Measurements from ENCODE around the gene PRTFDC1. TPM values are rescaled to one million over a fixed set of nuclear protein-coding genes. Genes with fewer than 3 reads are reported as not detected.
A peak's percentile ranks its signal among the peaks of the same experiment; 100 is the strongest.

Gene PRTFDC1
- total RNA-seq, 1 donor, result 13.4 TPM

DNA sequence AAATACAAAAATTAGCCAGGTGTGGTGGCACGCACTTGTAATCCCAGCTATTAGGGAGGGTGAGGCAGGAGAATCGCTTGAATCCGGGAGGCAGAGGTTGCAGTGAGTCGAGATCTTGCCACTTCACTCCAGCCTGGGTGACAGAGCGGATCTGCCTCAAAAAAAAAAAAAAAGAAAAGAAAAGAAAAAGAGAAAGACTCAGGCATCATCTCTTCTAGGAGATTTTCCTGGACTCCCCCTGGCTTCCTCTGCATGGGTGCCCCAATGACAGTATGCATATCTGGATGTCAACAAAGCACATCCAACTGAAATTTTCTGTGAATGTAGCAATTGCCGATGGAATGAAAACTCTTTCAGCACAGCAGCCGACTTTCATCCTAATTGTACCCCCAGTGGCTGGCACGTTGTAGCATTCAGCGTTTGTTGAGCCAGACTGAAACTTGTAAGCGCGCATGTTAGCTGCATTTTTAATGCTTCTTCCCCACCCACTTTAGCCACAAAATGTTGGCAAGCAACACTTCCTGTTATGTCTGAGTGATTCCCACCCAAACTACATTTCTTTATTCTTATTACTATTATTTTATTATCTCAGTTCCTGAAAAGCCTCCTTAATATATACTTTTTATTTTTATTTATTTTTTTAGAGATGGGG, 70.2 kb downstream of the PRTFDC1 start:
- TF ChIP-seq, protein P1, sequence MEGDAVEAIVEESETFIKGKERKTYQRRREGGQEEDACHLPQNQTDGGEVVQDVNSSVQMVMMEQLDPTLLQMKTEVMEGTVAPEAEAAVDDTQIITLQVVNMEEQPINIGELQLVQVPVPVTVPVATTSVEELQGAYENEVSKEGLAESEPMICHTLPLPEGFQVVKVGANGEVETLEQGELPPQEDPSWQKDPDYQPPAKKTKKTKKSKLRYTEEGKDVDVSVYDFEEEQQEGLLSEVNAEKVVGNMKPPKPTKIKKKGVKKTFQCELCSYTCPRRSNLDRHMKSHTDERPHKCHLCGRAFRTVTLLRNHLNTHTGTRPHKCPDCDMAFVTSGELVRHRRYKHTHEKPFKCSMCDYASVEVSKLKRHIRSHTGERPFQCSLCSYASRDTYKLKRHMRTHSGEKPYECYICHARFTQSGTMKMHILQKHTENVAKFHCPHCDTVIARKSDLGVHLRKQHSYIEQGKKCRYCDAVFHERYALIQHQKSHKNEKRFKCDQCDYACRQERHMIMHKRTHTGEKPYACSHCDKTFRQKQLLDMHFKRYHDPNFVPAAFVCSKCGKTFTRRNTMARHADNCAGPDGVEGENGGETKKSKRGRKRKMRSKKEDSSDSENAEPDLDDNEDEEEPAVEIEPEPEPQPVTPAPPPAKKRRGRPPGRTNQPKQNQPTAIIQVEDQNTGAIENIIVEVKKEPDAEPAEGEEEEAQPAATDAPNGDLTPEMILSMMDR (IDR thresholded peaks at IDR 0.05; ENCODE audit: insufficient read depth, low read depth, low read length), result no peak
- DNase-seq (ENCODE audit: low read depth), result peak; percentile 57
- no peak overlapping the region for H3K4me3 ChIP-seq (ENCODE audit: low read depth, low read length)

DNA sequence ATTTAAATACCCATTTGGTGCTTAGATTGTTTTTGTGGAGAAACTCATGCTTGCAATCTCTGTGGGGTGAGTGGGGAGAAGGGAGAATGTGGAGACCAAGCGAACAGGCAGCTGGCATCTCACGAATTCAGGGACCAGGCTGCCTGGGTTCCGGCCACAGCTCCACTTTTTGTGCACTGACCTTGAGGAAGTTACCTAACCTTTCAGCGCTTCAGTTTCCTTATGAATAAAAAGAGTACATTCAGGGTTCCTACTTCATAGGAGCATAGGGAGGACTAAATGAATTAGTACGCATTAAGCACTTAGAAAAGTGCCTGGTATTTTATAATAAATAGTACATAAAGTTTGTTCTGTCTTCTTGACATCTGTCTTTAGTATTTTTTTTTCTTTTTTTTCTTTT, 72.5 kb downstream of the PRTFDC1 start:
- TF ChIP-seq, protein P1 (IDR thresholded peaks at IDR 0.05; ENCODE audit: insufficient read depth, low read depth, low read length), result no peak
- DNase-seq (ENCODE audit: low read depth), result no peak
- no peak overlapping the region for H3K4me3 ChIP-seq (ENCODE audit: low read depth, low read length)

DNA sequence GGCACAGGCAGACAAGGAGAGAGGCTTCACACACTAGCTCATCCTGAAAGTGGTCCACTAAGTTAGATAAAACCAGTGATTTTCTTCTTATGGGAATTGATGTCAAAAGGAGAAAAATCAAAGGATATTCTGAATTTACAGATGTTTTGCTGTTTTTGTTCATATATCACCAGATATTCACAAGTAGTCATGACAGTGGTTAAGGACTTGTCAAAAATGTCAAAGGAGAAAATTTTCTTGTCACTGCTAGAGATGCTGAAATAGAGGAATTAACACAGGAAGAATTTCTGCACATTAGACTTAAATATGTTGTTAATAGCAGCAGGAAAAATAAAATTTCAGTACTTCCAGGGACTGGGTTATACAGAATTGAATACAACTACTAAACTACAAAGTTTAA, 78.3 kb downstream of the PRTFDC1 start:
- DNase-seq (ENCODE audit: low read depth), result no peak
- TF ChIP-seq, protein P1 (IDR thresholded peaks at IDR 0.05; ENCODE audit: insufficient read depth, low read depth, low read length), result no peak
- no peak overlapping the region for H3K4me3 ChIP-seq (ENCODE audit: low read depth, low read length)

DNA sequence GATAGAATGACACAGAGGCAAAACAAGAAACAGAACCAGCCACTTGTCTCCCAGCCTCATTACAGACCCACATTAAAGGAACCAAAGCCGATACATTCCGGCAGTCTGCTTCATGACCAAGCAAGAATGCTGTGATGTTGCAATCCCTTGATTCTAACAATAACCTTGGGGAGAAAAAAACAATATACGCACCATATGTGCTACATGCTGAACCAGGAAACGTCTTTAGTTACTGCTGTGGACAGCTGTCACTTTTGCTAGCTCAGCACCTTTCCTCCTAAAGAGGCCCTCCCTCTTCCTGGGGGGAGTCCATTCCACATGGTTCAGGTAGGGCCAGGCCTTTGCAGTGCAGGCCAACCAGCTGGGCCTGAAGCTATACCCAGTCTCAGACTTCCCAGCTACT, 79.1 kb downstream of the PRTFDC1 start:
- TF ChIP-seq, protein P1 (IDR thresholded peaks at IDR 0.05; ENCODE audit: insufficient read depth, low read depth, low read length), result no peak
- no peak overlapping the region for H3K4me3 ChIP-seq (ENCODE audit: low read depth, low read length)

DNA sequence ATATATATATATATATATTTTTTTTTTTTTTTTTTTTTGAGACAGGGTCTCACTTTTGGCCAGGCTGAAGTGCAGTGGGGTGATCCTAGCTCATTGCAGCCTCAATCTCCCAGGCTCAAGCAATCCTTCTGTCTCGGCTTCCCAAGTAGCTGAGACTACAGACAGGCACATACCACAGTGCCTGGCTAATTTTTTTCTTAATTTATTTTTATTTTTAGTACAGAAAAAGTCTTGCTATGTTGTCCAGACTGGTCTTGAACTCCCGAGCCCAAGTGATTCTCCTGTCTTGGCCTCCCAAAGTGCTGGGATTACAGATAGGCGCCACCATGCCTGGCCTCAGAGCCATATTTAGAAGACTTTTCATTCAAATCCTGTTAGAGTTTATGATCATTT, 79.6 kb downstream of the PRTFDC1 start:
- TF ChIP-seq, protein P1 (IDR thresholded peaks at IDR 0.05; ENCODE audit: insufficient read depth, low read depth, low read length), result no peak
- DNase-seq (ENCODE audit: low read depth), result no peak
- no peak overlapping the region for H3K4me3 ChIP-seq (ENCODE audit: low read depth, low read length)

More for the DNA sequence above, 79.1 kb downstream of the PRTFDC1 start:
- peak; percentile 92 for DNase-seq (ENCODE audit: low read depth)

DNA sequence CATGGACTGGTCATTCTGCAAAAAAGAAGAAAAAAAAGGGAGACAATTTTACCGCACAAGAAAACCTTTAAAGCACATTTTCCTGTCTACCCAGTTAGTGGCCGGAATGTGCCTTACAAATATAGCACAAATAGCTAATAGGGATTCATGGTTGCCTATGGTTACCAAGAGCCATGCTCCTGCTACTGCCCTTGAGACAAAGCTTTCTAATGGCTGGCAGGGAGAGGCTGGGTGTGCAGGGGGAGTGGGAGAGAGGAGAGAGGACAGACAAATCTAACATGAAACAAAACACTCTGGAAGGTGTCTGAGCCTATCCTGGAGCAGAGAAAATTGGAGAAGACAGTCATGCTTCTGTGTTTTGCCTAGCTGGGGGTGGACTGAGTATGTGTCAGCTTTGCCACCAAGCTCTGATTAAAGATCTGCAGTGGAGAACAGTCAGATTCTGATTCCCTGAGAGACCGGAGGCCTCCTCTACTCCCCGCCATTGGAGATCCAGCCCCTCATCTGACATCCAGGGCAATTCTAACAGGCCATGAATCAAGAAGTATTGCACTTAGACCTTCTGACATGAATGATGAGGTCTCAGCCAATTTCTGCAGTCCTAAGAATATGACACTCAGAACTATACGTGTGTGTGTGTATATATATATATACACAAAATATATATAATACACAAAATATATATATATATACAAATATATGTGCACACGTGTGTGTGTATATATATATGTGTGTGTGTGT, 80.2 kb downstream of the PRTFDC1 start:
- DNase-seq (ENCODE audit: low read depth), result no peak
- no peak overlapping the region for H3K4me3 ChIP-seq (ENCODE audit: low read depth, low read length)
- TF ChIP-seq, protein P1 (IDR thresholded peaks at IDR 0.05; ENCODE audit: insufficient read depth, low read depth, low read length), result no peak
